NCI-H2196 treated with DMSO at 0.1 percent for 48 hours (cell line): ENCODE measurements around the gene ADM2.
A peak's percentile ranks its signal among the peaks of the same experiment; 100 is the strongest.

Experiments
- DNase-seq: peaks from one replicate; lab custom pipeline; 2025; ENCODE audit not compliant: unreplicated experiment; lab: John Stamatoyannopoulos, UW

The ADM2 gene

GRCh38 chr22:50483977-50484853 lies 2.9 kb downstream of the ADM2 start:
- no peak for DNase-seq

GRCh38 chr22:50485221-50486131 lies 4.1 kb downstream of the ADM2 start:
- no peak for DNase-seq

GRCh38 chr22:50486561-50487289 lies 5.4 kb downstream of the ADM2 start, which contains the start of gene MIOX:
Gene MIOX (plus strand): TSS chr22:50486859. CDS start chr22:50486898, 39 bp downstream.
- no peak for DNase-seq

GRCh38 chr22:50487290-50488005 lies 6.1 kb downstream of the ADM2 start:
- no peak for DNase-seq

GRCh38 chr22:50488006-50488677 lies 6.8 kb downstream of the ADM2 start:
- DNase-seq = no peak

GRCh38 chr22:50488886-50489285 lies 7.5 kb downstream of the ADM2 start:
- no peak for DNase-seq

- no peak for DNase-seq
Observed at GRCh38 chr22:50489363-50490243, 8.3 kb downstream of the ADM2 start.

GRCh38 chr22:50490531-50491308 lies 9.4 kb downstream of the ADM2 start:
- DNase-seq = no peak

- no peak for DNase-seq
Observed at GRCh38 chr22:50497093-50497492, 15.8 kb downstream of the ADM2 start.

GRCh38 chr22:50498322-50498890 lies 17.1 kb downstream of the ADM2 start:
- DNase-seq = peak; percentile 42

- no peak for DNase-seq
Observed at GRCh38 chr22:50500452-50500851, 19.1 kb downstream of the ADM2 start.

- no peak for DNase-seq
Observed at GRCh38 chr22:50502096-50502495, 20.8 kb downstream of the ADM2 start.

- no peak for DNase-seq
Observed at GRCh38 chr22:50502628-50503474, 21.5 kb downstream of the ADM2 start.

- DNase-seq = no peak
Observed at GRCh38 chr22:50503475-50504145, 22.3 kb downstream of the ADM2 start.

- no peak for DNase-seq
Observed at GRCh38 chr22:50504369-50505211, 23.2 kb downstream of the ADM2 start.
